T-helper 1 cell (primary cell): Measurements from ENCODE around the gene MRC1.

Experiments used
- DNase-seq, 5 donors: peaks; one replicate each; pipeline ENCODE4 v3.0.0-alpha.2; 2012 to 2020

Gene MRC1

GRCh38 chr10:17795813-17796594, 13.1 kb upstream of the MRC1 start:
- DNase-seq = no peak

- DNase-seq = no peak
Measured at GRCh38 chr10:17801507-17801906, 7.6 kb upstream of the MRC1 start.

- DNase-seq = no peak
Measured at GRCh38 chr10:17802350-17802749, 6.8 kb upstream of the MRC1 start.

GRCh38 chr10:17802976-17803375, 6.2 kb upstream of the MRC1 start:
- no peak for DNase-seq

- no peak for DNase-seq
Measured at GRCh38 chr10:17805330-17805729, 3.8 kb upstream of the MRC1 start.

GRCh38 chr10:17805921-17806577, 3.1 kb upstream of the MRC1 start:
- peak in 1 of 5 donors; percentile 15 for DNase-seq

- no peak for DNase-seq
Measured at GRCh38 chr10:17811146-17811865, 2.2 kb downstream of the MRC1 start.

- no peak for DNase-seq
Measured at GRCh38 chr10:17814973-17815372, 5.8 kb downstream of the MRC1 start.

GRCh38 chr10:17816199-17816598, 7.1 kb downstream of the MRC1 start:
- no peak for DNase-seq

GRCh38 chr10:17817316-17817715, 8.2 kb downstream of the MRC1 start:
- DNase-seq = no peak

- DNase-seq = no peak
Measured at GRCh38 chr10:17817790-17818189, 8.6 kb downstream of the MRC1 start.

- DNase-seq = no peak
Measured at GRCh38 chr10:17819836-17820235, 10.7 kb downstream of the MRC1 start.

GRCh38 chr10:17820943-17821342, 11.8 kb downstream of the MRC1 start:
- no peak for DNase-seq

- DNase-seq = no peak
Measured at GRCh38 chr10:17821893-17822292, 12.7 kb downstream of the MRC1 start.

GRCh38 chr10:17831341-17831740, 22.2 kb downstream of the MRC1 start:
- DNase-seq = no peak

- no peak for DNase-seq
Measured at GRCh38 chr10:17831896-17832295, 22.7 kb downstream of the MRC1 start.

GRCh38 chr10:17833656-17834055, 24.5 kb downstream of the MRC1 start:
- DNase-seq = no peak

GRCh38 chr10:17835688-17836087, 26.5 kb downstream of the MRC1 start:
- DNase-seq = no peak

- DNase-seq = no peak
Measured at GRCh38 chr10:17836942-17837341, 27.8 kb downstream of the MRC1 start.

- DNase-seq = no peak
Measured at GRCh38 chr10:17838080-17838648, 29.0 kb downstream of the MRC1 start.

GRCh38 chr10:17841050-17841449, 31.9 kb downstream of the MRC1 start:
- no peak for DNase-seq

- no peak for DNase-seq
Measured at GRCh38 chr10:17842641-17843040, 33.5 kb downstream of the MRC1 start.

- no peak for DNase-seq
Measured at GRCh38 chr10:17847585-17848296, 38.6 kb downstream of the MRC1 start.
